Measurements from ENCODE around the gene CCDC197. TPM values are rescaled to one million over a fixed set of nuclear protein-coding genes. Genes with fewer than 3 reads are reported as not detected.
A peak's percentile ranks its signal among the peaks of the same experiment; 100 is the strongest.

CCDC197 gene
- total RNA-seq, 1 donor from 2014 or later: 1.2 TPM

GRCh38 chr14:93981316-93982229 is 15.5 kb upstream of the CCDC197 start:
- Histone ChIP-seq H3K36me3 (no peaks in the 10 kb centered on the region), H3K4me1 (peaks cover 85% of the 10 kb centered on the region), H3K4me3 (no peak overlapping the region), H3K9me3 (replicated peaks) (no peaks in the 10 kb centered on the region), H3K27ac (replicated peaks) (peak overlapping the region; percentile 89), H3K27me3 (ENCODE audit: low read depth) (no peaks in the 10 kb centered on the region)
- no peak for DNase-seq
- peak; percentile 22 for TF ChIP-seq CTCF (IDR thresholded peaks at IDR 0.05; ENCODE audit: borderline replicate concordance)
- intact Hi-C loops (cut with micrococcal nuclease): no loop called here

GRCh38 chr14:93982230-93983007 is 14.7 kb upstream of the CCDC197 start:
- Histone ChIP-seq H3K27me3 (ENCODE audit: low read depth) (no peaks in the 10 kb centered on the region), H3K36me3 (no peaks in the 10 kb centered on the region), H3K9me3 (replicated peaks) (no peaks in the 10 kb centered on the region), H3K4me3 (no peak overlapping the region), H3K4me1 (peaks cover 81% of the 10 kb centered on the region), H3K27ac (replicated peaks) (peak overlapping the region; percentile 89)
- TF ChIP-seq CTCF (IDR thresholded peaks at IDR 0.05; ENCODE audit: borderline replicate concordance): no peak
- no peak for DNase-seq
- intact Hi-C loops (cut with micrococcal nuclease): no loop called here

GRCh38 chr14:93984070-93984469 is 13.0 kb upstream of the CCDC197 start:
- Histone ChIP-seq H3K36me3 (no peaks in the 10 kb centered on the region), H3K9me3 (replicated peaks) (no peaks in the 10 kb centered on the region), H3K27ac (replicated peaks) (peak overlapping the region; percentile 89), H3K27me3 (ENCODE audit: low read depth) (no peaks in the 10 kb centered on the region), H3K4me1 (peaks cover 73% of the 10 kb centered on the region), H3K4me3 (no peak overlapping the region)
- no peak for TF ChIP-seq CTCF (IDR thresholded peaks at IDR 0.05; ENCODE audit: borderline replicate concordance)
- DNase-seq: no peak
- intact Hi-C loops (cut with micrococcal nuclease): no loop called here

GRCh38 chr14:93984987-93985410 is 12.1 kb upstream of the CCDC197 start:
- peaks cover 64% of the 10 kb centered on the region for H3K4me1 ChIP-seq
- no peaks in the 10 kb centered on the region for H3K9me3 ChIP-seq (replicated peaks)
- peak; percentile 49 for TF ChIP-seq CTCF (IDR thresholded peaks at IDR 0.05; ENCODE audit: borderline replicate concordance)
- no peak overlapping the region for H3K4me3 ChIP-seq
- no peaks in the 10 kb centered on the region for H3K27me3 ChIP-seq (ENCODE audit: low read depth)
- DNase-seq: peak; percentile 53
- peak overlapping the region; percentile 89 for H3K27ac ChIP-seq (replicated peaks)
- intact Hi-C loops (cut with micrococcal nuclease): no loop called here
- H3K36me3 ChIP-seq: no peaks in the 10 kb centered on the region

GRCh38 chr14:93986955-93987354 is 10.1 kb upstream of the CCDC197 start:
- Histone ChIP-seq H3K27me3 (ENCODE audit: low read depth) (no peaks in the 10 kb centered on the region), H3K4me3 (peak overlapping the region; percentile 50), H3K9me3 (replicated peaks) (no peaks in the 10 kb centered on the region), H3K4me1 (peaks cover 46% of the 10 kb centered on the region), H3K27ac (replicated peaks) (peak overlapping the region; percentile 89), H3K36me3 (no peaks in the 10 kb centered on the region)
- peak; percentile 69 for DNase-seq
- intact Hi-C loops (cut with micrococcal nuclease): no loop called here
- no peak for TF ChIP-seq CTCF (IDR thresholded peaks at IDR 0.05; ENCODE audit: borderline replicate concordance)

All from left ventricle myocardium inferior (tissue), 1 donor.